ENCODE results near the gene HOXA6. TPM values are rescaled to one million over a fixed set of nuclear protein-coding genes. Genes with fewer than 3 reads are reported as not detected.
A peak's percentile ranks its signal among the peaks of the same experiment; 100 is the strongest.

The HOXA6 gene
- polyA plus RNA-seq, 2 of the 4 experiments (the other 2 are of a cell fraction): 0.90 to 2.1 TPM

- peak; percentile 48 to 55; a peak in 5 of 6 replicates for ATAC-seq
- WGBS (ENCODE audit: missing lambda C conversion rate): 2% methylated on average over 40 of the region's 41 CpGs
- Histone ChIP-seq H3K4me2 (peak overlapping the region; percentile 82), H3K27ac (peak overlapping the region; percentile 91 to 93), H3K4me1 (peaks cover 18% of the 10 kb centered on the region), H3K4me3 (peak overlapping the region; percentile 91), H3K9me3 (no peaks in the 10 kb centered on the region)
- no peak for TF ChIP-seq RFX5 (IDR thresholded peaks at IDR 0.05)
- peak; percentile 4; the same call in 1 of the 3 replicates for TF ChIP-seq SMC3 (IDR thresholded peaks at IDR 0.05)
- no peak for TF ChIP-seq CEBPB (IDR thresholded peaks at IDR 0.05)
- CTCF ChIA-PET: interaction anchor here (0.6 to 3.2 kb wide), 13 partner anchors 9 to 414 kb away, joined by 3 to 20 read pairs (median 4); no protein-coding TSS in a partner anchor
- POLR2A ChIA-PET: interaction anchor here (1.0 to 3.4 kb wide), 7 partner anchors 9 to 234 kb away, joined by 3 to 20 read pairs (median 8); partner anchors contain the start of gene SKAP2
- no peak for FAIRE-seq
- no peak for DNase-seq (ENCODE audit: low read depth in 1 of 2, low spot score in 1 of 2)
These were observed 50.6 kb downstream of the HOXA6 start for GRCh38 chr7:27096768-27097514.

GRCh38 chr7:27095897-27096767 lies 51.4 kb downstream of the HOXA6 start, which contains the start of gene HOXA1:
TSS of gene HOXA1 (minus strand) at chr7:27096000. CDS start at chr7:27095912, 88 bp downstream.
- Histone ChIP-seq H3K9me3 (no peaks in the 10 kb centered on the region), H3K4me1 (peaks cover 19% of the 10 kb centered on the region), H3K27ac (peak within 1 kb of the TSS; percentile 91 to 93), H3K4me2 (peak within 1 kb of the TSS; percentile 82), H3K4me3 (peak within 1 kb of the TSS; percentile 91)
- CTCF ChIA-PET: interaction anchor here (0.7 to 3.2 kb wide), 10 partner anchors 10 to 414 kb away, joined by 3 to 20 read pairs (median 4); no protein-coding TSS in a partner anchor
- WGBS (ENCODE audit: missing lambda C conversion rate): under 1% methylated on average over 34 of the region's 68 CpGs
- POLR2A ChIA-PET: interaction anchor here (1.0 to 3.4 kb wide), 7 partner anchors 10 to 233 kb away, joined by 3 to 20 read pairs (median 8); partner anchors contain the start of gene SKAP2
- TF ChIP-seq E2F6 (IDR thresholded peaks at IDR 0.05; ENCODE audit: borderline replicate concordance, low read depth): 0 out of 2 replicates have a peak, but pooled peaks have one; percentile 33
- peak; percentile 25; the same call in 1 of the 3 replicates for TF ChIP-seq SMC3 (IDR thresholded peaks at IDR 0.05)
- peak; percentile 50; the same call in 1 of the 2 replicates for TF ChIP-seq PHF8 (IDR thresholded peaks at IDR 0.05; ENCODE audit: borderline replicate concordance, low read depth)
- no peak for TF ChIP-seq POLR2AphosphoS2 (conservative IDR thresholded peaks at IDR 0.05; ENCODE audit: low read length)
- peak; percentile 63 to 72; a peak in 3 of 5 replicates for TF ChIP-seq JUN (IDR thresholded peaks at IDR 0.05)
- peak; percentile 61 for TF ChIP-seq POLR2A (IDR thresholded peaks at IDR 0.05; ENCODE audit: low read length)
- peak; percentile 92 for TF ChIP-seq USF2 (IDR thresholded peaks at IDR 0.05)
- peak in 1 of 2 experiments; percentile 39; a peak in 3 of 5 replicates for TF ChIP-seq RAD21 (conservative IDR thresholded peaks at IDR 0.05 in 1 of 2, IDR thresholded peaks at IDR 0.05 in 1 of 2)
- TF ChIP-seq MAX (IDR thresholded peaks at IDR 0.05): peak; percentile 75
- TF ChIP-seq HOXB5 (CRISPR knock-in tag; IDR thresholded peaks at IDR 0.05): peak; percentile 64; the same call in 1 of the 2 replicates
- TF ChIP-seq ZNF302 (CRISPR knock-in tag; IDR thresholded peaks at IDR 0.05): no peak
- no peak for TF ChIP-seq GATA3 (IDR thresholded peaks at IDR 0.05; ENCODE audit: borderline replicate concordance)
- 0 out of 2 replicates have a peak, but pooled peaks have one; percentile 27 for TF ChIP-seq KDM5A (IDR thresholded peaks at IDR 0.05)
- TF ChIP-seq BCL3 (IDR thresholded peaks at IDR 0.05): 0 out of 3 replicates have a peak, but pooled peaks have one; percentile 28
- TF ChIP-seq MYC (IDR thresholded peaks at IDR 0.05; ENCODE audit: borderline replicate concordance, low read length): no peak
- no peak for TF ChIP-seq HOXB13 (CRISPR knock-in tag; IDR thresholded peaks at IDR 0.05; ENCODE audit: low read depth)
- FAIRE-seq (no peak), ATAC-seq (peak; percentile 89 to 91), DNase-seq (ENCODE audit: low read depth in 1 of 2, low spot score in 1 of 2) (peak; percentile 91 to 99)

Small RNA genes within 50 kb of the gene (small RNA-seq; reads per million reads assigned to genes)
- gene AC004080.5 (0 reads per million in 6 experiments), gene RF01977 (0 reads per million in 6 experiments), gene RF02140 (0 reads per million in 6 experiments), gene RF02141 (0 reads per million in 6 experiments)

Other genes with a start within 250 kb of the HOXA6 start
- gene HOXA1, start 51.8 kb downstream of the HOXA6 start, polyA plus RNA-seq (2011; rRNA removed): 4.8 and 5.0 TPM in 2 replicates
- gene HOXA1, start 51.8 kb downstream of the HOXA6 start, polyA plus RNA-seq (2017; fragmentation: RNase III; extraction: RNeasy Plus Mini Kit Qiagen cat#74134 plus additional on column Dnase treatment): 2.6 to 3.0 TPM (median 2.8 TPM) in 3 replicates
- 2.1 and 2.4 TPM in 2 replicates for gene HOXA2, start 45.1 kb downstream of the HOXA6 start, polyA plus RNA-seq (2011; rRNA removed)
- 1.3 to 1.5 TPM (median 1.4 TPM) in 3 replicates for gene HOXA2, start 45.1 kb downstream of the HOXA6 start, polyA plus RNA-seq (2017; fragmentation: RNase III; extraction: RNeasy Plus Mini Kit Qiagen cat#74134 plus additional on column Dnase treatment)
- gene HOXA4, start 17.0 kb downstream of the HOXA6 start, polyA plus RNA-seq (2011; rRNA removed): 2.6 and 2.8 TPM in 2 replicates
- 2.1 to 3.0 TPM (median 2.3 TPM) in 3 replicates for gene HOXA4, start 17.0 kb downstream of the HOXA6 start, polyA plus RNA-seq (2017; fragmentation: RNase III; extraction: RNeasy Plus Mini Kit Qiagen cat#74134 plus additional on column Dnase treatment)
- 6.3 and 6.5 TPM in 2 replicates for gene HOXA5, start 4.1 kb downstream of the HOXA6 start, polyA plus RNA-seq (2011; rRNA removed)
- gene HOXA5, start 4.1 kb downstream of the HOXA6 start, polyA plus RNA-seq (2017; fragmentation: RNase III; extraction: RNeasy Plus Mini Kit Qiagen cat#74134 plus additional on column Dnase treatment): 2.9 to 4.9 TPM (median 4.0 TPM) in 3 replicates
- gene HOXA3, start 4.8 kb upstream of the HOXA6 start, polyA plus RNA-seq (2011; rRNA removed): 3.3 TPM in 2 replicates
- 5.8 to 11.4 TPM (median 8.7 TPM) in 3 replicates for gene HOXA3, start 4.8 kb upstream of the HOXA6 start, polyA plus RNA-seq (2017; fragmentation: RNase III; extraction: RNeasy Plus Mini Kit Qiagen cat#74134 plus additional on column Dnase treatment)
- 3.3 and 4.1 TPM in 2 replicates for gene HOXA7, start 8.9 kb upstream of the HOXA6 start, polyA plus RNA-seq (2011; rRNA removed)
- gene HOXA7, start 8.9 kb upstream of the HOXA6 start, polyA plus RNA-seq (2017; fragmentation: RNase III; extraction: RNeasy Plus Mini Kit Qiagen cat#74134 plus additional on column Dnase treatment): 3.7 to 4.8 TPM (median 4.5 TPM) in 3 replicates
- gene HOXA9, start 17.8 kb upstream of the HOXA6 start, polyA plus RNA-seq (2011; rRNA removed): 1.1 and 1.4 TPM in 2 replicates
- 1.1 to 1.4 TPM (median 1.3 TPM) in 3 replicates for gene HOXA9, start 17.8 kb upstream of the HOXA6 start, polyA plus RNA-seq (2017; fragmentation: RNase III; extraction: RNeasy Plus Mini Kit Qiagen cat#74134 plus additional on column Dnase treatment)
- gene HOXA10, start 26.5 kb upstream of the HOXA6 start, polyA plus RNA-seq (2011; rRNA removed): 5.7 and 7.7 TPM in 2 replicates
- gene HOXA10, start 26.5 kb upstream of the HOXA6 start, polyA plus RNA-seq (2017; fragmentation: RNase III; extraction: RNeasy Plus Mini Kit Qiagen cat#74134 plus additional on column Dnase treatment): 5.0 to 5.7 TPM (median 5.2 TPM) in 3 replicates
- 0.68 and 0.69 TPM in 2 replicates for gene HOXA11, start 37.5 kb upstream of the HOXA6 start, polyA plus RNA-seq (2011; rRNA removed)
- gene HOXA11, start 37.5 kb upstream of the HOXA6 start, polyA plus RNA-seq (2017; fragmentation: RNase III; extraction: RNeasy Plus Mini Kit Qiagen cat#74134 plus additional on column Dnase treatment): 0.59 to 0.84 TPM (median 0.61 TPM) in 3 replicates
- 2.2 TPM in 2 replicates for gene HOXA13, start 52.3 kb upstream of the HOXA6 start, polyA plus RNA-seq (2011; rRNA removed)
- gene HOXA13, start 52.3 kb upstream of the HOXA6 start, polyA plus RNA-seq (2017; fragmentation: RNase III; extraction: RNeasy Plus Mini Kit Qiagen cat#74134 plus additional on column Dnase treatment): 2.3 to 2.7 TPM (median 2.4 TPM) in 3 replicates
- gene EVX1, start 95.0 kb upstream of the HOXA6 start, polyA plus RNA-seq (2011; rRNA removed): 0.05 and 0.07 TPM in 2 replicates
- gene EVX1, start 95.0 kb upstream of the HOXA6 start, polyA plus RNA-seq (2017; fragmentation: RNase III; extraction: RNeasy Plus Mini Kit Qiagen cat#74134 plus additional on column Dnase treatment): 0.08 to 0.09 TPM in 2 of 3 replicates, not detected in the other